GM21423 (cell line): ENCODE measurements around the gene IPO5.

Experiments
- ATAC-seq: cut with Tn5 transposase; IDR thresholded peaks from one replicate; pipeline ENCODE4 v1.9.1; 2021; ENCODE audit warnings: mild to moderate bottlenecking, moderate library complexity; ENCODE audit not compliant: unreplicated experiment

Gene IPO5

DNA sequence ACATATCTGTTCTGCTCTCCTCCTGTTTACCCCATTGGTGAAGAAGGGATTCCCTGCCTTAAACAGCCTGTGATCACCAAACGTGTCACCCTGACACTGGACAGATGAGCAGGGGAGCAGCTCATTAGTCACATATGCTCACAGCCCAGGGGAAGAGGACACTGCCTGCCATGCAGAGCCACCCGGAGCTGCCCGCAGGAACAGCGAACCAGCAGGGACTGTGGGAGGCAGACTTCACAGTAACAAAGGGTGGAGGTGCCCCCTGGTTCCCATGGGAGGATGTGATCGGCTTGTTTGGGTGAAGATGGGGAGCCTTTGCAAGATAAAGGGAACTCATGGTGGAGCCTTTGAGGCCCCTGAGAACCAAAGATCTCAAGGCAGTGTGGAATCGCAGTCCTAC, 100.8 kb downstream of the IPO5 start:
- ATAC-seq: no peak

DNA sequence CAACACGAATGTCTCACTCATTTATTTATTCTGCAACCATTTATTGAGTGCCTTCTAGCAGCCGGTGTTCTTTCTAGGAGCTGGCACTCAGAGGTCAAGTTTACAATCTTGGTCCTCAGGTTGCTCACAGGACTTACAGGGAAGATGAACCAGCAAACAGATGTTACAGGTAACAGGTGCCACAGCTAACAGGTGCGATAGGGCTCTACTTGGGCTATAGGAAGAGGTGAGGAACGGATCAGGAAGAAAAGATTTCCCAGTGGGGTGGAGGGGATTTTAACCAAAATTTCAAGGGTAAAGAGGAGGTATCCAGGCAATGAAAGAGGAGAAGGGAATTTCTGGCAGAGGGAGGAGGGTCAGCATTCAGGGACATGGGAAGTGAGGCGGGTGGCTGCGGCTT, 102.1 kb downstream of the IPO5 start:
- no peak for ATAC-seq

DNA sequence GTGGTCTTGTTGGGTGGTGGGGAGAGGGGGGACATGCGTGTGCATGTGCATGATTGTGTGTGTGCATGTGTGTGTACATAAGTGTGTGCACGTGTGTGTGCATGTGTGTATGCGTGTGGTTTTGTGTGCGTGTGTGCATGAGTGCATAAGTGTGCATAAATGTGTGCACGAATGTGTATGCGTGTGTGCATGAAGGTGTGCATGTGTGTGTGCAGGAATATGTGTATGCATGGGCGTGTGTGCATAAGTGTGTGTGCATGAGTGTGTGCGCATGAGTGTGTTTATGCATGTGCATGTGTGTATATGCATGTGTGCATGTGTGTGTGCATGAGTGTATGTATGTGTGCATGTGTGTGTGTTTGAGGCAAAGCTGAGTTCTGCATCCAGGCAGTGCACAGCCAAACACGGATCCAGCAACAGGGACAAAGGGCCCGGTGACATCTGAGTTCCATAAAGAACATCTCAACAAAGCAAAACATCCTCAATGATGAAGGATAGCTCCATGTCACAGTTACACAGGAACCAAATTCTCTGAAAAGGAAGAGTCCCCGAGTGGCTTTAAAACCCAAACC, 103.5 kb downstream of the IPO5 start:
- no peak for ATAC-seq

DNA sequence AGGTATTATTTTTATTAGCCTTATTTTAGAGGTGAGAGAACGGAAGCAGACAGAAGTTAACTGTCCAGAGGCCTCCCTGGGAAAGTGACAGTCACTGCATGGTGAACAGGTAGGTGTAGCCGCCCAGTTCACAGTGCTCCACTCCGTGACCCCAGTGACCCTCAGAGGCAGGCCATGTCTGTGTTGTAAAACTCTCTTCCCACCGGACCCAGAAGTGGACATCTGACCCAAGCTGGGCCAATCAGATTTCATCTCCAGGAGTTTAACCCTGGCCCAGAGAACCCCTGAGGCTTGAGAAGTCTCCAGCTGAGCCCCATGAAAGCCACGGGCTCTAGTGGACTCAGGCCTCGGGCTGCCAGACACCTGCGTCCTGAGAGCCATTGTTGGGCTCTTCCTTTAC, 105.8 kb downstream of the IPO5 start:
- no peak for ATAC-seq

- no peak for ATAC-seq
These were observed 106.8 kb downstream of the IPO5 start for GRCh38 chr13:98060282-98060681.

- ATAC-seq: no peak
These were observed 112.0 kb downstream of the IPO5 start for GRCh38 chr13:98065468-98065867.

DNA sequence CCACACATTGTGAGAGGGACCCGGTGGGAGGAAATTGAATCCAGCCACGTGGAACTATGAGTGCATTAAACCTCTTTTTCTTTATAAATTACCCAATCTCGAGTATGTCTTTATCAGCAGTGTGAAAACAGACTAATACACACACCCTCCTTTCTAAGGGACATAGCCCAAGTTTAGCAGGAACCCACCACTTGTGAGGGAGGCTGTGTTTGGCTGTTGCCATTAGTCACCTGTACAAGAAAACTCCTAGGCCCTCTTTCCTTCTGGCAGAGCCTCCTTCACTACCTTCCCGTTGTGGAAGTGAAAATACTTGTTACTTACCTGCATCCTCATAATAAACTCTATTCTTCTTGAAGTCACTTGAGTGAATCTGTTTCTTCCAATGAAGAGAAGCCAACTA, 113.2 kb downstream of the IPO5 start:
- no peak for ATAC-seq

GRCh38 chr13:98068521-98068920, 115.0 kb downstream of the IPO5 start:
- ATAC-seq: no peak

GRCh38 chr13:98069985-98070384, 116.5 kb downstream of the IPO5 start:
- ATAC-seq: no peak

GRCh38 chr13:98071316-98071715, 117.8 kb downstream of the IPO5 start:
- ATAC-seq: no peak

- no peak for ATAC-seq
These were observed 119.0 kb downstream of the IPO5 start for GRCh38 chr13:98072476-98072875.
